Activated T-cell treated with anti-CD3 and anti-CD28 coated beads, Interleukin-2, amount 50 U/mL, for 72 hours (primary cell): ENCODE measurements around the gene C11orf98. TPM values are rescaled to one million over a fixed set of nuclear protein-coding genes. Genes with fewer than 3 reads are reported as not detected.

Experiments used
- ATAC-seq, 2 donors: fragments of 150-1000 bp; cut with Tn5 transposase; replicated peaks in 1 of 2; 2 replicates each; pipeline ENCODE4 v1.10.0; 2021; ENCODE audit warnings: moderate library complexity in 2 of 2, mild to moderate bottlenecking in 1 of 2
- DNase-seq, 2 donors: peaks; one replicate each; pipeline ENCODE4 v3.0.0; 2021 to 2022; ENCODE audit warnings: mixed read lengths in 1 of 2
- H3K27ac Mint-ChIP-seq: one replicate; pipeline ENCODE4 v1.8.0; 2022; ENCODE audit warnings: mild to moderate bottlenecking, moderate library complexity, mixed read lengths
- H3K27me3 Mint-ChIP-seq: one replicate; pipeline ENCODE4 v1.8.0; 2022; ENCODE audit warnings: low read depth, mixed read lengths
- H3K36me3 Mint-ChIP-seq, 2 donors: one replicate each; pipeline ENCODE4 v1.8.0; 2022; ENCODE audit warnings: mixed read lengths in 2 of 2, mild to moderate bottlenecking in 1 of 2; ENCODE audit not compliant: insufficient read depth in 2 of 2
- H3K4me1 Mint-ChIP-seq: one replicate; pipeline ENCODE4 v1.8.0; 2022; ENCODE audit warnings: low read depth, mixed read lengths
- H3K4me3 Mint-ChIP-seq, 2 donors: one replicate each; pipeline ENCODE4 v1.8.0; 2022; ENCODE audit warnings: mild to moderate bottlenecking in 2 of 2, mixed read lengths in 2 of 2, moderate library complexity in 2 of 2
- H3K9me3 Mint-ChIP-seq, 2 donors: one replicate each; pipeline ENCODE4 v1.8.0; 2022; ENCODE audit warnings: mixed read lengths in 2 of 2
- total RNA-seq, 2 donors: library from RNA; stranded (reverse); gene quantifications; one replicate each; pipeline ENCODE4 v1.2.3, GENCODE V29; 2022

Gene C11orf98
- 10 to 100 TPM; 59.2 to 62.1 TPM for total RNA-seq

GRCh38 chr11:62665075-62665598 lies at the start of gene C11orf98, which contains the start of gene CSKMT:
TSS of gene C11orf98 (minus strand) at chr11:62665210. CDS start at chr11:62665169, 41 bp downstream.
TSS of gene CSKMT (plus strand) at chr11:62665312. CDS start at chr11:62665880, 568 bp downstream.
- Mint-ChIP-seq H3K4me1 (peaks cover 45% of the 10 kb centered on the region), H3K9me3 (no peaks in the 10 kb centered on the region), H3K36me3 (peaks cover 4 to 16% of the 10 kb centered on the region in 2 donors), H3K27me3 (no peaks in the 10 kb centered on the region), H3K4me3 (peak within 1 kb of the TSS; percentile 96 to 97), H3K27ac (peak within 1 kb of the TSS; percentile 95)
- DNase-seq (peak; percentile 97 to 99), ATAC-seq (peak; percentile 86 to 90)

DNA sequence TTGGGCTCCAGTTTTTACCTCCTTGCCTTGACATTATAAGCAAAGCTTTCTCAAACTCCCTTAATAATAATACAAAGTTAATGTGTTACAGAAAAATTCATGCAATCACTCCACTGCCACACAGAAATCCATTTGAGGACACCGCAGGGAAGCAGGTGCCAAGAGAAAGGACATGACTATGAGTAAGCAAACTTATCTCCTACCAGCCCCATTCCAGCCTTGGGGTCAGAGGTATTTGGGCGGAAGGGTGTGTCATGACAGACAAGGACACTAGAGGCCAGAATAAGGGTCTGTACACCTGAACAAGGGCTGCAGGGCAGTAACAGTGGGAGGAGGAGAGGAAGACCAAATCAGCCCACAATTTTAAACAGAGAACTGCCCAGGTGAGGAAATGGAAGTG lies 48.3 kb upstream of the C11orf98 start:
- H3K4me1 Mint-ChIP-seq = peaks cover 65% of the 10 kb centered on the region
- no peak for DNase-seq
- peaks cover 4 to 31% of the 10 kb centered on the region in 2 donors for H3K36me3 Mint-ChIP-seq
- ATAC-seq = no peak
- H3K27me3 Mint-ChIP-seq = no peaks in the 10 kb centered on the region
- peak overlapping the region; percentile 98 for H3K27ac Mint-ChIP-seq
- no peaks in the 10 kb centered on the region for H3K9me3 Mint-ChIP-seq
- peak overlapping the region in 1 of 2 donors; percentile 85 for H3K4me3 Mint-ChIP-seq

DNA sequence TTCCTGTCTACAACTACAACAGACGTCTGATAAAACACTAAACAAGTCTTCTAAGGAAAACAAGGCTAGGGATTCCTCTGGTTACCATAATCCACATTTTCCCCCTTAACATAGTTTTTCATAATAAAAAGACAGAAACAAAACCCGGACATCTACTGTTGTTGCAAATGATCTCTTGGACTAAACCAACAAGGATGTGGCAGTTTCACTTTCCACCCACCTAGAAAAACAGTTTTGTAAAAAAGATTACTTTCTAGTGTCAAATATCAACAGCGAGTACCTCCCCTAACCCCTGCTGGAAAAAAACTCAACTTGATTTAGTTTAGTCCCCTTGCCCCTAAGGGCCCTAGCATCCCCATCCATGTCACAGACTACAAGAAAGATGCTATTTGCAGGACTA lies 47.9 kb upstream of the C11orf98 start:
- Mint-ChIP-seq H3K9me3 (no peaks in the 10 kb centered on the region), H3K27ac (peak overlapping the region; percentile 98), H3K4me1 (peaks cover 65% of the 10 kb centered on the region), H3K27me3 (no peaks in the 10 kb centered on the region), H3K4me3 (peak overlapping the region; percentile 59 to 85), H3K36me3 (peaks cover under 1 to 26% of the 10 kb centered on the region in 2 donors)
- DNase-seq = no peak
- no peak for ATAC-seq

- no peaks in the 10 kb centered on the region for H3K27me3 Mint-ChIP-seq
- H3K4me3 Mint-ChIP-seq = peak overlapping the region; percentile 59 to 85
- H3K36me3 Mint-ChIP-seq = peaks cover 0 to 23% of the 10 kb centered on the region in 2 donors
- no peak for DNase-seq
- peak overlapping the region; percentile 98 for H3K27ac Mint-ChIP-seq
- peaks cover 69% of the 10 kb centered on the region for H3K4me1 Mint-ChIP-seq
- H3K9me3 Mint-ChIP-seq = no peaks in the 10 kb centered on the region
- ATAC-seq = no peak
These were observed 47.3 kb upstream of the C11orf98 start for GRCh38 chr11:62712276-62712812.

DNA sequence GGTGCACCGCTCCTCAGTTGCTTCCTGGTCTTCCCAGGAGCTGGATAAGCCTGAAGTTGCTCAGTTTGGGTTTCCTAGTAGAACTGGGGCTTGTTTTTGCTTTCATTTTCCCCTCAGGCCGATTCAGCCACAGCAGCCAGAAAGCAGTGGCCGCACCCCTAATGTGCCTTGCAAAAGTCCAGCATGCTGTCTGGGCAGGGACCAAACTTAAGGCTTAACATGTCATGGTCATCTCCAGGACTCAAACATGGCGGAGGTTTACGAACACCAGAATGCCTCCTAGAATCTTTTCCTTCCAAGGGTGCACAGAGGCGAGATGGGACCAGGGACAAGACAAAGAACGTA lies 45.0 kb upstream of the C11orf98 start:
- H3K27ac Mint-ChIP-seq = peak overlapping the region; percentile 93
- DNase-seq = peak in 1 of 2 donors; percentile 23
- no peak for ATAC-seq
- H3K27me3 Mint-ChIP-seq = no peaks in the 10 kb centered on the region
- H3K4me3 Mint-ChIP-seq = peak overlapping the region; percentile 89
- peaks cover 0 to 17% of the 10 kb centered on the region in 2 donors for H3K36me3 Mint-ChIP-seq
- peaks cover 80% of the 10 kb centered on the region for H3K4me1 Mint-ChIP-seq
- H3K9me3 Mint-ChIP-seq = no peaks in the 10 kb centered on the region

GRCh38 chr11:62709247-62710000 lies 44.4 kb upstream of the C11orf98 start:
- Mint-ChIP-seq H3K27ac (peak overlapping the region; percentile 93), H3K4me3 (peak overlapping the region; percentile 89), H3K4me1 (peaks cover 75% of the 10 kb centered on the region), H3K36me3 (peaks cover 0 to 17% of the 10 kb centered on the region in 2 donors), H3K9me3 (no peaks in the 10 kb centered on the region), H3K27me3 (no peaks in the 10 kb centered on the region)
- DNase-seq (peak; percentile 96 to 97), ATAC-seq (peak; percentile 77 to 79)

- DNase-seq = peak; percentile 64 to 65
- ATAC-seq = peak; percentile 42 to 49
- peaks cover 0 to 14% of the 10 kb centered on the region in 2 donors for H3K36me3 Mint-ChIP-seq
- peaks cover 69% of the 10 kb centered on the region for H3K4me1 Mint-ChIP-seq
- H3K9me3 Mint-ChIP-seq = no peaks in the 10 kb centered on the region
- H3K27ac Mint-ChIP-seq = peak overlapping the region; percentile 93
- H3K4me3 Mint-ChIP-seq = peak overlapping the region; percentile 89
- H3K27me3 Mint-ChIP-seq = no peaks in the 10 kb centered on the region
These were observed 43.8 kb upstream of the C11orf98 start for GRCh38 chr11:62708793-62709192.

GRCh38 chr11:62708392-62708791 lies 43.4 kb upstream of the C11orf98 start:
- Mint-ChIP-seq H3K4me3 (peak overlapping the region; percentile 89), H3K4me1 (peaks cover 65% of the 10 kb centered on the region), H3K36me3 (peaks cover 0 to 14% of the 10 kb centered on the region in 2 donors), H3K27me3 (no peaks in the 10 kb centered on the region), H3K9me3 (no peaks in the 10 kb centered on the region), H3K27ac (peak overlapping the region; percentile 93)
- no peak for DNase-seq
- no peak for ATAC-seq

GRCh38 chr11:62707277-62707861 lies 42.4 kb upstream of the C11orf98 start, which contains the start of the genes BSCL2 and GNG3:
TSS of gene BSCL2 (minus strand) at chr11:62707424. CDS start at chr11:62707195, 229 bp downstream.
TSS of gene GNG3 (plus strand) at chr11:62707676. CDS start at chr11:62708296, 620 bp downstream.
- H3K27ac Mint-ChIP-seq = no peak within 1 kb of the TSS
- no peaks in the 10 kb centered on the region for H3K27me3 Mint-ChIP-seq
- ATAC-seq = no peak
- peaks cover 55% of the 10 kb centered on the region for H3K4me1 Mint-ChIP-seq
- H3K36me3 Mint-ChIP-seq = peaks cover 0 to 10% of the 10 kb centered on the region in 2 donors
- no peaks in the 10 kb centered on the region for H3K9me3 Mint-ChIP-seq
- peak in 1 of 2 donors; percentile 11 for DNase-seq
- H3K4me3 Mint-ChIP-seq = peak within 1 kb of the TSS; percentile 89 to 96

GRCh38 chr11:62706850-62707247 lies 41.8 kb upstream of the C11orf98 start:
- peaks cover 51% of the 10 kb centered on the region for H3K4me1 Mint-ChIP-seq
- peaks cover 1 to 11% of the 10 kb centered on the region in 2 donors for H3K36me3 Mint-ChIP-seq
- H3K27ac Mint-ChIP-seq = no peak overlapping the region
- no peaks in the 10 kb centered on the region for H3K27me3 Mint-ChIP-seq
- DNase-seq = no peak
- H3K9me3 Mint-ChIP-seq = no peaks in the 10 kb centered on the region
- ATAC-seq = no peak
- peak overlapping the region; percentile 68 to 96 for H3K4me3 Mint-ChIP-seq

DNA sequence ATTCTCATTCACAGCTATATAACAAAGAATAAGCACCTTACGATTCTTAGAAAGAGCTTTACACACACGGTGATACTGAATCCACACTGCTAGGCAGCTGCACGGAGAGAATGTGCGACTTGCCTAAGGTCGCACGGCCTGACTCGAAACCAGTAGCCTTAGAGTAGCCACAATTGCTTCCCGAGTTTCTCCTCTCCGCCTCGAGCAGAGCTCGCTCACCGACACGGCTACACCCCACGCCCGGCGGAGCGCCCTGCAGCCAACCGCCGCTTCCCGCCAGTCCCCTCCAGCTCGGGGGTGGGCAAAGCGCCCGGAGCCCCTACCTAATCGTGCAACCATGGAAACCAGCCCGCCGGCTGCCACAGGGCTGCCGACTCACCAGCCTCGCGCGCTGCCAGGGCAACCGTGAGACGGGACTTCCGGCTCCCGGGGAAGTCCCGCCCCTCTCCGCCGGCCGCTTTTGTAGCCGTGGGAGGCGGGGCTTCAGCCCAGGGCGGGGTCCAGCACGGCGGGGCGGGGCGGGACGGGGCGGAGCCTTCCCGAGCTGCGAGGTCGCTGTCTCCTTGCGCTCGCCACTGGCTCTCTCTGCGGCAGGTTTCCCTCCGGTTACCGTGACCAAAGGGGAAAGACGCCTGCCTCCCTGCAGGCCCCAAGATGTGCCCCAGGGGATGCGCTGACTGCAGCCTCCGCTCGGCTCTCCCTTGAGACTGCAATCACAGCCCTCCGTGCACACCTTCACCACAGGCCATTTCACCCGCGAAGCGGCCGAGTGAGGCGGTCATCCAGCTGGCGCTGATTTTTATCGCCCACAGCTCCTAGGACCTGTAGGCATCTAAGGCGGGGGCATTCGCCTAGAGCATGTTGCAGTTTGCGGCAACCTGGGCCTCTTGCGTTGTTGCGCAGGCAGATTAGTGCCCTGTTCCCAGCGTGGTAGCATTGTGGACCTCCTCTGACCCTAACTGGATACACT lies 41.2 kb upstream of the C11orf98 start:
- Mint-ChIP-seq H3K27ac (no peak overlapping the region), H3K4me3 (peak overlapping the region; percentile 96), H3K36me3 (peaks cover 1 to 11% of the 10 kb centered on the region in 2 donors), H3K4me1 (peaks cover 51% of the 10 kb centered on the region), H3K9me3 (no peaks in the 10 kb centered on the region), H3K27me3 (no peaks in the 10 kb centered on the region)
- peak; percentile 93 to 95 for DNase-seq
- peak; percentile 78 to 79 for ATAC-seq

GRCh38 chr11:62705413-62705812 lies 40.4 kb upstream of the C11orf98 start:
- ATAC-seq = no peak

More at GRCh38 chr11:62705413-62705812, 40.4 kb upstream of the C11orf98 start:
- no peak for DNase-seq
- no peak overlapping the region for H3K27ac Mint-ChIP-seq
- peaks cover 1 to 10% of the 10 kb centered on the region in 2 donors for H3K36me3 Mint-ChIP-seq
- peak overlapping the region; percentile 96 for H3K4me3 Mint-ChIP-seq
- peaks cover 48% of the 10 kb centered on the region for H3K4me1 Mint-ChIP-seq
- H3K27me3 Mint-ChIP-seq = no peaks in the 10 kb centered on the region
- no peaks in the 10 kb centered on the region for H3K9me3 Mint-ChIP-seq
